Measurements from ENCODE around the gene PSEN2.
"Not testable (repeated sequence)": the region's sequence is repeated elsewhere in the genome, so short reads cannot be mapped to it uniquely, and the experiment has no call there.

The PSEN2 gene

GRCh38 chr1:226920446-226920894 is 50.1 kb downstream of the PSEN2 start:
- no peak for DNase-seq

DNA sequence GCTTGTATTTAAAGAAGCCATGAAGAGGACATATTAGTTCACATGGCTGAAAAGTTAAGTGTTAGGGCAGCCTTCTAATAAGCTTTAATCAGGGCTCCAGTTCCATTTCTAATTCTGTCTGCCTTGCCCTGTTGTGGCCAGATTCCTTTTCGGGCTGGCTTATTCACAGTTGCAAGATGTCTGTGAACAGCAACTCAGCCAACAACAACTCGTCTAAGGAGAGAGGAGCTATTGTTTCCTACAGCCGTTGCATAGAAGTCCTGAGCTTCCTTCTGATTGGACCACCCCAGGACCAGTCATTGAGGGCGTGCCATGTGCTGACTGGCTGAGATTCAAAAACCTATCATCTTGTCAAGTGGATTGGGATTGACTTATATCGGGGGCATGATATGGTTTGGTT is 51.1 kb downstream of the PSEN2 start:
- DNase-seq = no peak

DNA sequence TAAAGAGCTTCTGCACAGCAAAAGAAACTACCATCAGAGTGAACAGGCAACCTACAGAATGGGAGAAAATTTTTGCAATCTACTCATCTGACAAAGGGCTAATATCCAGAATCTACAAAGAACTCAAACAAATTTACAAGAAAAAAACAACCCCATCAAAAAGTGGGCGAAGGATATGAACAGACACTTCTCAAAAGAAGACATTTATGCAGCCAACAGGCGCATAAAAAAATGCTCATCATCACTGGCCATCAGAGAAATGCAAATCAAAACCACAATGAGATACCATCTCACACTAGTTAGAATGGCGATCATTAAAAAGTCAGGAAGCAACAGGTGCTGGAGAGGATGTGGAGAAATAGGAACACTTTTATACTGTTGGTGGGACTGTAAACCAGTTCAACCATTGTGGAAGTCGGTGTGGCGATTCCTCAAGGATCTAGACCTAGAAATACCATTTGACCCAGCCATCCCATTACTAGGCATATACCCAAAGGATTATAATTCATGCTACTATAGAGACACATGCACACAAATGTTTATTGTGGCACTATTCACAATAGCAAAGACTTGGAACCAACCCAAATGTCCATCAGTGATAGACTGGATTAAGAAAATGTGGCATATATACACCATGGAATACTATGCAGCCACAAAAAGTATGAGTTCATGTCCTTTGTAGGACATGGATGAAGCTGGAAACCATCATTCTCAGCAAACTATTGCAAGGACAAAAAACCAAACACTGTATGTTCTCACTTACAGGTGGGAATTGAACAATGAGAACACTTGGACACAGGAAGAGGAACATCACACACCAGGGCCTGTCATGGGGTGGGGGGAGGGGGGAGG is 59.1 kb downstream of the PSEN2 start:
- DNase-seq = not testable (repeated sequence)

DNA sequence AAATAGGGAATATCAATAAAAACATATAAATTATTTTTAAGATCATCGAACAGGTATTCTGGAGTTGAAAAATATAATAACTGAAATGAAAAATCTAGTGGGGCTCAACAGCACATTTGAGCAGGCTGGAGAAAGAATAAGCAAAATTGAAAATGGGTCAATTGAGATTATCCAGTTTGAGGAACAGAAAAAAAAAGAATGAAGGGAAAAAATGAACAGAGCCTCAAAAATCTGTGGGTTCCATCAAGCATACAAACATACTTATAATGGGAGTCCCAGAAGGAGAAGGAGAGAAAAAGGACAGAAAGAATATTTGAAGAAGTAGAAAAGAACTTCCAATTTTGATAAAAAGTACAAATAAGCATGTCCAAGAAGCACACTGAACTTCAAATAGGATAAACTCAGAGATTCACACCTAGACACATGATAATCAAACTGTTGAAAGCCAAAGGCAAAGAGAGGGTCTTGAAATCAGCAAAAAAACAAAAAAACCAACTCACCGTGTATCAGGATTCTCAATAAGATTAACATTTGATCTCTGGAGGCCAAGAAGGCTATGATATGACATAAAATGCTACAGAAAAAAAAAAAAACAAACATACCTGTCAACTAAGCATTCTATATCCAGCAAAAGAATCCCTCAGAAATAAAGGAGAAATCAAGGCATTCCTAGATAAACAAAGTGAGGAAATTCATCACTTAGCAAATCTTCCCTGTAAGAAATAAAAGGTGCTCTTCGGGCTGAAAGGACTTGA is 64.2 kb downstream of the PSEN2 start:
- DNase-seq = no peak

- DNase-seq = no peak
Measured at GRCh38 chr1:226937940-226938725, 67.7 kb downstream of the PSEN2 start.

DNA sequence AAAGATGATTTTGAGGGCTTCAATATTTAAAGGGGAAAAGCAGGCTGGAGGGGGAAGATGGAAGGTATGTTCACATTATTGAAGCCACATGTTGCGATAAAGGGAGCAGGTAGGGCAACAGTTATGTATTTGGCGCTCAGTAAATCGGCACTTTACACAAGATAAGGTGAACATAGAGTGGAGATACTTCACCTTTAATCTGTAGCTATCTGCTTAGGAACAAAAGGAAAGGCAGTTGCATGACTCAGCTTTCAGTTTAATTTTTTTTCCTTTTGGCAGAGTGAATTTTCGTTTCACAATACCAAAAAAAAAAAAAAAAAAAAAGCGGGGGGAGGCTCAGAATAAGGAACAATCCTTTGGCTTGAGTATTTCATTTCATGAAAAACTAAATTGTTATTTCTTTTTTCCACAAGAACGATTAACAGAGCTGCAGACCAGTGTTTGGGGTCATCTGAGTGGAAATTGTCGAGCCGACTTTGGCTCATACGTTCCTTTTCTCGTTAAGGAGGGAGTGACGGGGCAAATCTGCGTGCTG is 68.6 kb downstream of the PSEN2 start:
- no peak for DNase-seq

DNA sequence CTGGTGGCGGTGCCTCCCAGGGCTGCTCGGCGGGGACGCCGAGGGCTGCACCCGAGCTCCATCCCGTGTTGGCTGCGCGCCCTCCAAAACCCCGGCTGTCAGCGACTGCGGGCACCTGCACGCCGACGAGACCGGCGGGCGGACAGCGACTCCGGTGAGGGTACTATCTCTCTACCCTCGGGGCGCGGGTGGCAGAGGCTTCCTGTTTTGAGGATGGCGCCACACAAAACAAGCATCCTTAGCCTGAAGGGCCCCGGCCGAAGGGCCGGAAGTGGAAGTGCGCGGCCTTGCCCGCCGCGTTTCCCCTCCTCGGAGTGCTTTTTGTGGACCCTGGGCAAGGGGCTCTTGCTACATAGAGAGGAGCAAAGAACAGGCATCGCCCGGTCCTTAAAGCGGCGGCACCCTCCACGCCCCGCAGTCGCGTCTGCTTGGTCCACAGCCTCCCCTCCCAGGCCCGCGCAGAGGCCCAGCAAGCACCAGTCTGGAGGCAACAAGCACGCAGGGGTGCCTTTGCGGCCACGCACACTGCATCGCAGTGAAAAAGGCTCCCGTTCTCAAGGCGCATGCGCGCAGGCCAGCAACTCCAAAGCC is 69.1 kb downstream of the PSEN2 start:
- no peak for DNase-seq

- DNase-seq = peak; percentile 99
Measured at GRCh38 chr1:226940029-226940805, 69.8 kb downstream of the PSEN2 start, which contains the start of gene COQ8A. TSS of gene COQ8A (plus strand) at chr1:226940294. CDS start at chr1:226961386, 21,092 bp downstream.

DNA sequence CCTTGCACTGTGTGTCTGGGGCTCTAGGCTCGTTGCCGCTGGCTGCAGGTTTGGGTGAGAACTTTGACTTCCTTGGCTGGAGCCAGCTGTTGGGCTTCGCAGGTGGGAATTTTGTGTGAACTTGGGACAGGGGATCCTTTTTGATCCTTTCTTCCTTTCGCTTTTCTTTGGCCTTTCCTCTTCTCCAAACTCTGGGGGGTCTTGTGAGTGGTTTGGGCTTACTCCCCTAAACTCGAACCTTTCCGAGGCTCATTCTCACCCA is 70.3 kb downstream of the PSEN2 start:
- no peak for DNase-seq

GRCh38 chr1:226942392-226942791 is 72.0 kb downstream of the PSEN2 start:
- no peak for DNase-seq

GRCh38 chr1:226943156-226943555 is 72.7 kb downstream of the PSEN2 start:
- no peak for DNase-seq

- no peak for DNase-seq
Measured at GRCh38 chr1:226943927-226944326, 73.5 kb downstream of the PSEN2 start.

- no peak for DNase-seq
Measured at GRCh38 chr1:226945106-226945857, 74.9 kb downstream of the PSEN2 start.
